HEK293 (cell line): ENCODE data around the gene ASB5.

ENCODE experiments used
- EGR2 ChIP-seq: fragments of 450-650 bp; formaldehyde crosslinking; IDR thresholded peaks from 2 replicates; pipeline ENCODE4 v1.5.1; 2016; ENCODE audit warnings: low read depth, missing biosample characterization, missing genetic modification characterization
- MEIS1 ChIP-seq: sonication (generic); formaldehyde crosslinking; IDR thresholded peaks from 2 replicates; pipeline ENCODE4 v1.8.1; 2022; ENCODE audit warnings: missing genetic modification reagents, mild to moderate bottlenecking, borderline replicate concordance
- TCF7L2 ChIP-seq: IDR thresholded peaks from 2 replicates; pipeline ENCODE4 v1.6.1; 2011; ENCODE audit warnings: low read depth, mild to moderate bottlenecking, inconsistent platforms, low read length, moderate library complexity, borderline replicate concordance
- TRIM28 ChIP-seq: IDR thresholded peaks from 2 replicates; pipeline ENCODE4 v1.6.1; 2011; ENCODE audit warnings: low read length, control low read depth, borderline replicate concordance
- ZBTB7A ChIP-seq: fragments of 450-650 bp; formaldehyde crosslinking; IDR thresholded peaks from 2 replicates; pipeline ENCODE4 v1.5.1; 2016; ENCODE audit warnings: low read depth, missing biosample characterization, missing genetic modification characterization
- ZFP69B ChIP-seq: fragments of 450-650 bp; formaldehyde crosslinking; IDR thresholded peaks from 2 replicates; pipeline ENCODE4 v1.5.1; 2016; ENCODE audit warnings: missing biosample characterization, missing genetic modification characterization
- ZNF184 ChIP-seq: fragments of 450-650 bp; IDR thresholded peaks from 2 replicates; pipeline ENCODE4 v1.5.1; 2018; ENCODE audit warnings: missing biosample characterization, mild to moderate bottlenecking, missing genetic modification characterization
- ZNF274 ChIP-seq, 2 experiments: fragments of 200-500 bp in 1 of 2; fragments of 450-650 bp in 1 of 2; sonication (Bioruptor generic) in 1 of 2; formaldehyde crosslinking in 1 of 2; IDR thresholded peaks; 2 replicates each; pipeline versions ENCODE4 v1.5.1 to v1.6.1; 2014 to 2016; ENCODE audit warnings: borderline replicate concordance in 1 of 2, inconsistent platforms in 1 of 2, low read length in 1 of 2, missing biosample characterization in 1 of 2, missing genetic modification characterization in 1 of 2
- ZNF514 ChIP-seq: fragments of 450-650 bp; formaldehyde crosslinking; IDR thresholded peaks from 2 replicates; pipeline ENCODE4 v1.5.1; 2016; ENCODE audit warnings: missing biosample characterization, missing genetic modification characterization
- ZNF521 ChIP-seq: fragments of 450-650 bp; formaldehyde crosslinking; IDR thresholded peaks from 2 replicates; pipeline ENCODE4 v1.5.1; 2017; ENCODE audit warnings: missing biosample characterization, mild to moderate bottlenecking, missing genetic modification characterization
- TF ChIP-seq, protein P1 (sequence below): fragments of 450-650 bp; formaldehyde crosslinking; IDR thresholded peaks from 2 replicates; pipeline ENCODE4 v1.5.1; 2016; ENCODE audit warnings: missing biosample characterization, missing genetic modification characterization
- TF ChIP-seq, protein P2 (sequence below): sonication (generic); formaldehyde crosslinking; IDR thresholded peaks from 2 replicates; pipeline ENCODE4 v1.8.1; 2022; ENCODE audit warnings: mild to moderate bottlenecking, moderate library complexity, missing genetic modification reagents
- TF ChIP-seq, protein P3 (sequence below): fragments of 450-650 bp; formaldehyde crosslinking; IDR thresholded peaks from 2 replicates; pipeline ENCODE4 v1.5.1; 2016; ENCODE audit warnings: missing biosample characterization, missing genetic modification characterization
- TF ChIP-seq, protein P4 (sequence below): fragments of 450-650 bp; formaldehyde crosslinking; IDR thresholded peaks from 2 replicates; pipeline ENCODE4; 2016; ENCODE audit warnings: missing biosample characterization, missing genetic modification characterization

DNA sequence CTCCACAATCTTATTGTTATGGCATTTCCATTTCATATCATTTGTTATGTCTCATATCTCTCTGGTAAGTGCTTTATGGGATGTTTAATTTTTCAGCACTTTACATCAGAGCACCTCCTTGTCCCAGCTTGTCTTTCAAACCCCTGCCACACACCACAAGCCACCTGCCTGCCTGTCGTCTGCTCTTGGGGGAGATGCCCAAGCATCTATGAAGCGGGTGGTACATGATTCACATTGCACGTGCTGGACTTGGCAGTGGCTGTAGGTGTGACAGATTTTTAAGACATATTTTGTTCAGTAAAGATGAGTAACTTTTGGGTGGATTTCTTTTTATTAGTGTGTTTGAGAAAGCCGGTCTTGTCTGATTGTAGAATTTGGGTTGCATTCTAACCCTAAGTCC, 59.5 kb downstream of the ASB5 start:
- TF ChIP-seq TRIM28 (no peak), MEIS1 (CRISPR knock-in tag) (no peak), ZNF514 (tag by site-specific recombination) (no peak), ZFP69B (no peak), TCF7L2 (no peak), ZNF521 (tag by site-specific recombination) (no peak), ZBTB7A (tag by site-specific recombination) (no peak), ZNF184 (tag by site-specific recombination) (no peak), EGR2 (tag by site-specific recombination) (no peak), ZNF274 (IDR thresholded peaks at IDR 0.05; ENCODE audit: low read length) (no peak), ZNF274 (tag by site-specific recombination; IDR thresholded peaks at IDR 0.05; ENCODE audit: borderline replicate concordance) (no peak)
- TF ChIP-seq, protein P1, sequence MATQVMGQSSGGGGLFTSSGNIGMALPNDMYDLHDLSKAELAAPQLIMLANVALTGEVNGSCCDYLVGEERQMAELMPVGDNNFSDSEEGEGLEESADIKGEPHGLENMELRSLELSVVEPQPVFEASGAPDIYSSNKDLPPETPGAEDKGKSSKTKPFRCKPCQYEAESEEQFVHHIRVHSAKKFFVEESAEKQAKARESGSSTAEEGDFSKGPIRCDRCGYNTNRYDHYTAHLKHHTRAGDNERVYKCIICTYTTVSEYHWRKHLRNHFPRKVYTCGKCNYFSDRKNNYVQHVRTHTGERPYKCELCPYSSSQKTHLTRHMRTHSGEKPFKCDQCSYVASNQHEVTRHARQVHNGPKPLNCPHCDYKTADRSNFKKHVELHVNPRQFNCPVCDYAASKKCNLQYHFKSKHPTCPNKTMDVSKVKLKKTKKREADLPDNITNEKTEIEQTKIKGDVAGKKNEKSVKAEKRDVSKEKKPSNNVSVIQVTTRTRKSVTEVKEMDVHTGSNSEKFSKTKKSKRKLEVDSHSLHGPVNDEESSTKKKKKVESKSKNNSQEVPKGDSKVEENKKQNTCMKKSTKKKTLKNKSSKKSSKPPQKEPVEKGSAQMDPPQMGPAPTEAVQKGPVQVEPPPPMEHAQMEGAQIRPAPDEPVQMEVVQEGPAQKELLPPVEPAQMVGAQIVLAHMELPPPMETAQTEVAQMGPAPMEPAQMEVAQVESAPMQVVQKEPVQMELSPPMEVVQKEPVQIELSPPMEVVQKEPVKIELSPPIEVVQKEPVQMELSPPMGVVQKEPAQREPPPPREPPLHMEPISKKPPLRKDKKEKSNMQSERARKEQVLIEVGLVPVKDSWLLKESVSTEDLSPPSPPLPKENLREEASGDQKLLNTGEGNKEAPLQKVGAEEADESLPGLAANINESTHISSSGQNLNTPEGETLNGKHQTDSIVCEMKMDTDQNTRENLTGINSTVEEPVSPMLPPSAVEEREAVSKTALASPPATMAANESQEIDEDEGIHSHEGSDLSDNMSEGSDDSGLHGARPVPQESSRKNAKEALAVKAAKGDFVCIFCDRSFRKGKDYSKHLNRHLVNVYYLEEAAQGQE (tag by site-specific recombination): no peak
- TF ChIP-seq, protein P2, sequence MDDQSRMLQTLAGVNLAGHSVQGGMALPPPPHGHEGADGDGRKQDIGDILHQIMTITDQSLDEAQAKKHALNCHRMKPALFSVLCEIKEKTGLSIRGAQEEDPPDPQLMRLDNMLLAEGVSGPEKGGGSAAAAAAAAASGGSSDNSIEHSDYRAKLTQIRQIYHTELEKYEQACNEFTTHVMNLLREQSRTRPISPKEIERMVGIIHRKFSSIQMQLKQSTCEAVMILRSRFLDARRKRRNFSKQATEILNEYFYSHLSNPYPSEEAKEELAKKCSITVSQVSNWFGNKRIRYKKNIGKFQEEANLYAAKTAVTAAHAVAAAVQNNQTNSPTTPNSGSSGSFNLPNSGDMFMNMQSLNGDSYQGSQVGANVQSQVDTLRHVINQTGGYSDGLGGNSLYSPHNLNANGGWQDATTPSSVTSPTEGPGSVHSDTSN: no peak
- TF ChIP-seq, protein P3, sequence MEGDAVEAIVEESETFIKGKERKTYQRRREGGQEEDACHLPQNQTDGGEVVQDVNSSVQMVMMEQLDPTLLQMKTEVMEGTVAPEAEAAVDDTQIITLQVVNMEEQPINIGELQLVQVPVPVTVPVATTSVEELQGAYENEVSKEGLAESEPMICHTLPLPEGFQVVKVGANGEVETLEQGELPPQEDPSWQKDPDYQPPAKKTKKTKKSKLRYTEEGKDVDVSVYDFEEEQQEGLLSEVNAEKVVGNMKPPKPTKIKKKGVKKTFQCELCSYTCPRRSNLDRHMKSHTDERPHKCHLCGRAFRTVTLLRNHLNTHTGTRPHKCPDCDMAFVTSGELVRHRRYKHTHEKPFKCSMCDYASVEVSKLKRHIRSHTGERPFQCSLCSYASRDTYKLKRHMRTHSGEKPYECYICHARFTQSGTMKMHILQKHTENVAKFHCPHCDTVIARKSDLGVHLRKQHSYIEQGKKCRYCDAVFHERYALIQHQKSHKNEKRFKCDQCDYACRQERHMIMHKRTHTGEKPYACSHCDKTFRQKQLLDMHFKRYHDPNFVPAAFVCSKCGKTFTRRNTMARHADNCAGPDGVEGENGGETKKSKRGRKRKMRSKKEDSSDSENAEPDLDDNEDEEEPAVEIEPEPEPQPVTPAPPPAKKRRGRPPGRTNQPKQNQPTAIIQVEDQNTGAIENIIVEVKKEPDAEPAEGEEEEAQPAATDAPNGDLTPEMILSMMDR (tag by site-specific recombination): no peak
- TF ChIP-seq, protein P4, sequence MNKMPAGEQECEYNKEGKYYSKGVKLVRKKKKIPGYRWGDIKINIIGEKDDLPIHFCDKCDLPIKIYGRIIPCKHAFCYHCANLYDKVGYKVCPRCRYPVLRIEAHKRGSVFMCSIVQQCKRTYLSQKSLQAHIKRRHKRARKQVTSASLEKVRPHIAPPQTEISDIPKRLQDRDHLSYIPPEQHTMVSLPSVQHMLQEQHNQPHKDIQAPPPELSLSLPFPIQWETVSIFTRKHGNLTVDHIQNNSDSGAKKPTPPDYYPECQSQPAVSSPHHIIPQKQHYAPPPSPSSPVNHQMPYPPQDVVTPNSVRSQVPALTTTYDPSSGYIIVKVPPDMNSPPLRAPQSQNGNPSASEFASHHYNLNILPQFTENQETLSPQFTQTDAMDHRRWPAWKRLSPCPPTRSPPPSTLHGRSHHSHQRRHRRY: no peak
